ENCODE data around the gene RCOR1. TPM values are rescaled to one million over a fixed set of nuclear protein-coding genes. Genes with fewer than 3 reads are reported as not detected.

RCOR1 gene
- total and polyA plus RNA-seq, 2 donors (not counting 1 experiment from before 2014, with no cell fraction given), result 8.7 to 37.1 TPM

DNA sequence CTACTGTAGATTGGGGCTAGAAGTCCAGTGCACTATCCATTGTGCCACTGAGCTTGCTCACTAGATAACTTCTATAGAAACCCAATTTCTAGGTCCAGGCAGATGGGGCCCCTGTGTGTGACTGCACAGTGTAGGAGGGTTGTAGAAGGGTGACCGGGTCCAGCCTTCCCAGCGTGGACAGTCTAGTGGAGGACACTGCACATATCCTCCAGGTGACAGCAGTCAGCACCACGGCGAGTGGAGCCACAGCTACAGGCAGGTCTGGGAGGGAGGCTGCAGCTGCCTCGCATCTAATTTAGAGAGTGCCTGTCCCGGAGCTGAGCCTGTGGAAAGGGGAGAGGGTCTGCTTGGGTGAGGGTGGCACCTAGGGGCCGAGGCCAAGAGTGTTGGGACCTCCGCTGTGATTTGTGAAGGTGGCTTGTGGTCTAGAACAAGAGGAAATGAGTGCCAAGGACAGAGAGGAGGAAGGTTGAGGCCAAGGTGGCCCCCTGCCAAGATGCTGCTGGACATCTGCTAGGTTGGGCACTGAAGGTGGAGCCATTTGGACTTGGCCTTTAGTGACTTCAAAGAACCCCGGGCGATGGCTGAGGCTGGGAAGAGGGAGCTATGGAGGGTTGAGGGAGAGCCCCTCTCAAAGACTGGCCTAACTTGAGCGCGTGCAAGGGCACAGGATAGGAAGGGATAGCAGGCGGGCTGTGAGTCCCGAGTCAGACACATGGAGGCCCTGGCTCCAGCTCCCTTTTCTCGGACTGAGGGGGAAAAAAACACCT is 138.8 kb downstream of the RCOR1 start:
- Histone ChIP-seq H3K4me2 (replicated peaks; ENCODE audit: low read depth, low read length, poor library complexity, severe bottlenecking) (no peak overlapping the region), H3K36me3 (replicated peaks in 1 of 2; ENCODE audit: control extremely low read depth in 1 of 2, control insufficient read depth in 1 of 2, extremely low read depth in 1 of 2, insufficient read depth in 2 of 2, low read length in 1 of 2) (peaks cover 1 to 32% of the 10 kb centered on the region in 2 experiments), H2AFZ (ENCODE audit: insufficient read depth, low read depth, low read length, poor library complexity, severe bottlenecking) (no peak overlapping the region), H3K4me1 (ENCODE audit: control insufficient read depth in 2 of 2, insufficient read depth in 2 of 2, low read length in 2 of 2) (no peaks in the 10 kb centered on the region), H3K79me2 (ENCODE audit: control insufficient read depth, insufficient read depth, low read length) (no peaks in the 10 kb centered on the region), H4K20me1 (ENCODE audit: control insufficient read depth, insufficient read depth, low read length, poor library complexity, severe bottlenecking) (no peaks in the 10 kb centered on the region), H3K9me3 (ENCODE audit: control extremely low read depth in 1 of 3, control insufficient read depth in 2 of 3, insufficient read depth in 1 of 3, low read length in 2 of 3) (no peaks in the 10 kb centered on the region), H3K27me3 (replicated peaks in 1 of 4; ENCODE audit: control extremely low read depth in 1 of 4, control insufficient read depth in 3 of 4, insufficient read depth in 4 of 4, low read length in 3 of 4) (no peaks in the 10 kb centered on the region), H3K27ac (ENCODE audit: low read length in 2 of 2) (no peak overlapping the region), H3K4me3 (ENCODE audit: control extremely low read depth in 1 of 5, extremely low read depth in 1 of 5, insufficient read depth in 1 of 5, low read depth in 2 of 5, low read length in 4 of 5) (no peak overlapping the region), H3K9ac (ENCODE audit: low read length) (no peak overlapping the region)
- 96% methylated on average over 12 of the region's 15 CpGs for WGBS (ENCODE audit: insufficient coverage)
- Mint-ChIP-seq H3K27me3 (no peaks in the 10 kb centered on the region), H3K9me3 (ENCODE audit: insufficient read depth) (no peaks in the 10 kb centered on the region), H3K4me3 (no peak overlapping the region), H3K4me1 (no peaks in the 10 kb centered on the region), H3K27ac (no peak overlapping the region)
- ATAC-seq (ENCODE audit: low read depth), result no peak
- ChIA-PET POLR2A (no interaction called here), CTCF (no interaction called here)
- no peak for TF ChIP-seq EZH2 (IDR thresholded peaks at IDR 0.05; ENCODE audit: borderline replicate concordance, insufficient read depth, low read depth, low read length, poor library complexity, severe bottlenecking)
- TF ChIP-seq, protein P1, sequence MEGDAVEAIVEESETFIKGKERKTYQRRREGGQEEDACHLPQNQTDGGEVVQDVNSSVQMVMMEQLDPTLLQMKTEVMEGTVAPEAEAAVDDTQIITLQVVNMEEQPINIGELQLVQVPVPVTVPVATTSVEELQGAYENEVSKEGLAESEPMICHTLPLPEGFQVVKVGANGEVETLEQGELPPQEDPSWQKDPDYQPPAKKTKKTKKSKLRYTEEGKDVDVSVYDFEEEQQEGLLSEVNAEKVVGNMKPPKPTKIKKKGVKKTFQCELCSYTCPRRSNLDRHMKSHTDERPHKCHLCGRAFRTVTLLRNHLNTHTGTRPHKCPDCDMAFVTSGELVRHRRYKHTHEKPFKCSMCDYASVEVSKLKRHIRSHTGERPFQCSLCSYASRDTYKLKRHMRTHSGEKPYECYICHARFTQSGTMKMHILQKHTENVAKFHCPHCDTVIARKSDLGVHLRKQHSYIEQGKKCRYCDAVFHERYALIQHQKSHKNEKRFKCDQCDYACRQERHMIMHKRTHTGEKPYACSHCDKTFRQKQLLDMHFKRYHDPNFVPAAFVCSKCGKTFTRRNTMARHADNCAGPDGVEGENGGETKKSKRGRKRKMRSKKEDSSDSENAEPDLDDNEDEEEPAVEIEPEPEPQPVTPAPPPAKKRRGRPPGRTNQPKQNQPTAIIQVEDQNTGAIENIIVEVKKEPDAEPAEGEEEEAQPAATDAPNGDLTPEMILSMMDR (IDR thresholded peaks at IDR 0.05), result no peak
- no peak for DNase-seq
- intact Hi-C loops (cut with micrococcal nuclease), result no loop called here

Measured in B cell (primary cell).